ENCODE measurements around the gene RSF1.

GRCh38 chr11:77778549-77778948, 42.0 kb downstream of the RSF1 start:
- TF ChIP-seq POLR2AphosphoS5 (IDR thresholded peaks at IDR 0.05; ENCODE audit: low read depth) (no peak), CTCF (conservative IDR thresholded peaks at IDR 0.05; ENCODE audit: low read depth in 2 of 2) (no peak), REST (IDR thresholded peaks at IDR 0.05; ENCODE audit: unreplicated experiment) (no peak), JUNB (IDR thresholded peaks at IDR 0.05; ENCODE audit: unreplicated experiment) (no peak), EZH2phosphoT487 (IDR thresholded peaks at IDR 0.05; ENCODE audit: unreplicated experiment) (no peak)

Measured in GM23338 (cell line).